Heart left ventricle (tissue), 16 donors: ENCODE results near the gene PSMF1. TPM values are rescaled to one million over a fixed set of nuclear protein-coding genes. Genes with fewer than 3 reads are reported as not detected.

Source experiments
- ATAC-seq, 4 donors: fragments of 200-7000 bp; cut with Tn5 transposase; one replicate each; pipeline ENCODE4 v1.9.1; 2020 to 2022; ENCODE audit warnings: moderate library complexity in 4 of 4, mild to moderate bottlenecking in 3 of 4, moderate number of reproducible peaks in 1 of 4
- DNase-seq, 5 donors: peaks; one replicate each; pipeline ENCODE4 v3.0.0-alpha.2; 2020
- H3K27ac ChIP-seq, 12 donors: fragments of 200-600 bp; sonication (generic) in 4 of 12; one replicate each; pipeline versions ENCODE4 v1.5.0 to v1.8.0; 2016 to 2022; ENCODE audit warnings: mild to moderate bottlenecking in 2 of 12
- H3K27me3 ChIP-seq, 9 donors: fragments of 200-600 bp; sonication (generic) in 2 of 9; one replicate each; pipeline versions ENCODE4 v1.5.1 to v1.8.0; 2016 to 2022; ENCODE audit warnings: mild to moderate bottlenecking in 3 of 9
- H3K36me3 ChIP-seq, 9 donors: fragments of 200-600 bp; sonication (generic) in 2 of 9; one replicate each; pipeline versions ENCODE4 v1.5.0 to v1.8.0; 2018 to 2022; ENCODE audit warnings: mild to moderate bottlenecking in 2 of 9
- H3K4me1 ChIP-seq, 12 donors: fragments of 200-600 bp; sonication (generic) in 4 of 12; one replicate each; pipeline versions ENCODE4 v1.5.0 to v1.8.0; 2016 to 2022; ENCODE audit warnings: mild to moderate bottlenecking in 3 of 12
- H3K4me3 ChIP-seq, 12 donors: fragments of 200-600 bp; sonication (generic) in 4 of 12; one replicate each; pipeline versions ENCODE4 v1.5.0 to v1.8.0; 2017 to 2022; ENCODE audit warnings: mild to moderate bottlenecking in 9 of 12, moderate library complexity in 4 of 12
- H3K9me3 ChIP-seq, 12 donors: fragments of 200-600 bp; sonication (generic) in 4 of 12; one replicate each; pipeline versions ENCODE4 v1.5.0 to v1.8.0; 2016 to 2022; ENCODE audit warnings: mild to moderate bottlenecking in 1 of 12
- POLR2A ChIP-seq, 2 donors: fragments of 450-650 bp; IDR thresholded peaks; one replicate each; pipeline ENCODE4 v1.6.1; 2017; ENCODE audit warnings: antibody characterized with exemption in 2 of 2, mild to moderate bottlenecking in 2 of 2, moderate library complexity in 2 of 2
- WGBS, 4 donors: extraction: QIAGEN DNeasy Blood & Tissue Kit in 2 of 4; methylation state at CpG; one replicate each; pipeline versions ENCODE4 v1.1.5 to v1.1.7; 2013 to 2018; 5-methylcytosine and 5-hydroxymethylcytosine counted together
- intact Hi-C, 10 donors: fragments of 100-400 bp; cut with DNase I; formaldehyde crosslinking; loops; one replicate each; pipeline versions ENCODE4 v1.11.1 to v1.14.2; 2022
- polyA plus RNA-seq, 2 donors: library from polyadenylated mRNA; stranded (reverse); fragments of 200-250 nt; gene quantifications; one replicate each; pipeline ENCODE4 v1.2.3, GENCODE V29; 2013
- total RNA-seq, 9 donors: library from RNA; depleted of rRNA in 2 of 9; stranded (reverse); fragments of >200 nt in 2 of 9; fragmentation: NEBNext Ultra II Directional in 3 of 9; extraction: Animal tissue kit (Norgen Biotek cat#: 25700) in 3 of 9; gene quantifications; one replicate each; pipeline versions ENCODE4 v1.1.0 to v1.2.4, GENCODE V29; 2016 to 2023
- TF ChIP-seq, protein P1 (sequence below), 12 donors: fragments of 200-600 bp; sonication (generic) in 4 of 12; IDR thresholded peaks; one replicate each; pipeline versions ENCODE4 v1.5.0 to v1.8.0; 2018 to 2022; ENCODE audit warnings: antibody characterized with exemption in 12 of 12, mild to moderate bottlenecking in 5 of 12
- donor health status: ischemic (EF 13 %, LVEDD 7.1; RV severe dilation, severe dysfunction).
- donor health status: healthy with polysubstance abuse.
- donor health status: DM: no; HTN: yes; CAD: no.
- donor health status: DM: no; HTN: no; CAD: no.
- donor health status: ischemic (EF 25% LVEDD 6.9; RV normal size, moderate dysfunction).
- donor health status: ischemic (EF 25% LVEDD 5.7; RV mildly dilated, moderate dysfunction).
- donor health status: healthy.
- donor health status: DM: yes; HTN: yes; CAD: no.
- donor health status: ischemic (EF 35%, LVEDD 5.7; RV mildly dilated, moderate dysfunction).
- donor health status: nonischemic (EF 11% LVEDD 7.7; RV severe dilation, severe dysfunction).
- donor health status: DM: yes; HTN: yes; CAD: no.
- donor health status: PGD.
- donor health status: ischemic (EF 29% LVEDD 5.4; RV normal size, mild dysfunction).
- donor health status: nonischemic (EF 23%, LVEDD 6.1; RV moderate dilation, normal function).

Gene PSMF1
- total and polyA plus RNA-seq, 11 donors: 24.6 to 184 (median 133) TPM

DNA sequence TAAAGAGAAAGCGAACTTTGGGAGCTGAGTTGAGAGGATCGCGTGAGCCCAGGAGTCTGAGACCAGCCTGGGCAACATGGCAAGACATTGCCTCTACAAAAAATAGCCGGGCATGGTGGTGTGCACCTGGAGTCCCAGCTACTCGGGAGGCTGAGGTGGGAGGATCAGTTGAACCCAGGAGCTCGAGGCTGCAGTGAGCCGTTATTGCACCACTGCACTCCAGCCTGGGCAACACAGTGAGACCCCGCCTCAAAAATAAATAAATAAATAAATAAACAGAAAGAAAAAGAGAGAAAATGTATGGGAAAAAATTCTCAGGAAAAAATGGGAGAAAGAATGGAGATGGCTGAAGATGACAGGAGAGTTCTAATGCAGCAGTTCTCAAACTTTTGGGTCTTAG, 87.4 kb downstream of the PSMF1 start:
- Histone ChIP-seq H3K27ac (peak overlapping the region in 5 of 12 donors; percentile 3 to 61 (median 39)), H3K9me3 (no peaks in the 10 kb centered on the region), H3K4me3 (no peak overlapping the region), H3K4me1 (peaks cover 0 to 17% (median 0%) of the 10 kb centered on the region in 12 donors), H3K27me3 (no peaks in the 10 kb centered on the region), H3K36me3 (no peaks in the 10 kb centered on the region)
- DNase-seq (no peak), ATAC-seq (no peak)
- WGBS, 4 donors: 93 to 95% (median 94%) methylated on average over 8 of the region's 8 CpGs
- intact Hi-C loops: loop anchor here in 2 of 10 donors (10.0 kb wide), 2 partner anchors 101 to 241 kb away; no protein-coding TSS in a partner anchor
- TF ChIP-seq POLR2A (IDR thresholded peaks at IDR 0.05): no peak
- TF ChIP-seq, protein P1, sequence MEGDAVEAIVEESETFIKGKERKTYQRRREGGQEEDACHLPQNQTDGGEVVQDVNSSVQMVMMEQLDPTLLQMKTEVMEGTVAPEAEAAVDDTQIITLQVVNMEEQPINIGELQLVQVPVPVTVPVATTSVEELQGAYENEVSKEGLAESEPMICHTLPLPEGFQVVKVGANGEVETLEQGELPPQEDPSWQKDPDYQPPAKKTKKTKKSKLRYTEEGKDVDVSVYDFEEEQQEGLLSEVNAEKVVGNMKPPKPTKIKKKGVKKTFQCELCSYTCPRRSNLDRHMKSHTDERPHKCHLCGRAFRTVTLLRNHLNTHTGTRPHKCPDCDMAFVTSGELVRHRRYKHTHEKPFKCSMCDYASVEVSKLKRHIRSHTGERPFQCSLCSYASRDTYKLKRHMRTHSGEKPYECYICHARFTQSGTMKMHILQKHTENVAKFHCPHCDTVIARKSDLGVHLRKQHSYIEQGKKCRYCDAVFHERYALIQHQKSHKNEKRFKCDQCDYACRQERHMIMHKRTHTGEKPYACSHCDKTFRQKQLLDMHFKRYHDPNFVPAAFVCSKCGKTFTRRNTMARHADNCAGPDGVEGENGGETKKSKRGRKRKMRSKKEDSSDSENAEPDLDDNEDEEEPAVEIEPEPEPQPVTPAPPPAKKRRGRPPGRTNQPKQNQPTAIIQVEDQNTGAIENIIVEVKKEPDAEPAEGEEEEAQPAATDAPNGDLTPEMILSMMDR (IDR thresholded peaks at IDR 0.05): no peak

DNA sequence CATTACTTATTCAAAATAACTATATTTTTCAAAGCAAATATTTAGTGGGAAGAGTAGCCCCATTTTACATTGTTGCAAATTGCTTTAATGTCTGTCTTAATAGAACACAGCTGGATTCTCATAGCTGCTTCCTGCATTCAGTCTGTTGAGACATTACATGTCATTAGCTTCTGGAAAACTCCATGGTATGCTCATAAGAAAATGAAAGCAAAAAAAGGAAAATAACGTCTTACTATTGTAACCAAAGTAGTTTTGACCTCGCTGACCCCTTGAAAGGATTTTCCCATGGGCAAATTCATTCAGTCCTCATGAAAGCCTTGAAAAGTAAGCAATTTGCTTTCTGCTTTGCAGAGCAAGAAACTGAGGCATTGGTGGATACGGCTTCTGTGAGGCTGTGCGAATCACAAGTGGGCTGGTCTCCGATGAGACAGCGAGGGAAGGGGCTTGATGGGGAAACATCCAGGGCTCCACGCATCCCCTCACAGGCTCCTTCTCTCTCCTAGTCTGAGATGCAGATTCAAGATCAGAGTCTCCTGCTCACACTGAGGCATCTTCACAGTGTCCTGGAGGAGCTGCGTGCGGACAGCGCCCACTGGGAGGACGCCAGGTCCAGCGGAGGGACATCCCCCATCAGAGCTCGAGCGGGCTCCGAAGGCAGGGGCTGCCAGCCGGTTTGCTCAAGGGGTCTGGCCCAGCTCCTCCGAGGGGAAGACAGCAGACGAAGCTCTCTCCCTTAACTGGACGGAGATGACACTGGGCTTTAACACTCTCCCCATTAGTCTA, 88.2 kb downstream of the PSMF1 start:
- TF ChIP-seq POLR2A (IDR thresholded peaks at IDR 0.05): no peak
- TF ChIP-seq, protein P1 (IDR thresholded peaks at IDR 0.05): no peak
- Histone ChIP-seq H3K27ac (peak overlapping the region in 7 of 12 donors; percentile 2 to 61 (median 24)), H3K36me3 (no peaks in the 10 kb centered on the region), H3K27me3 (no peaks in the 10 kb centered on the region), H3K9me3 (no peaks in the 10 kb centered on the region), H3K4me3 (peak overlapping the region in 6 of 12 donors; percentile 8 to 30 (median 12)), H3K4me1 (peaks cover 0 to 17% (median 0%) of the 10 kb centered on the region in 12 donors)
- no peak for ATAC-seq
- 59 to 84% (median 73%) methylated on average over 9 to 19 of the region's 19 CpGs for WGBS, 4 donors
- DNase-seq: peak in 1 of 5 donors; percentile 71
- intact Hi-C loops: loop anchor here in 2 of 10 donors (10.0 kb wide), 2 partner anchors 102 to 242 kb away; no protein-coding TSS in a partner anchor

DNA sequence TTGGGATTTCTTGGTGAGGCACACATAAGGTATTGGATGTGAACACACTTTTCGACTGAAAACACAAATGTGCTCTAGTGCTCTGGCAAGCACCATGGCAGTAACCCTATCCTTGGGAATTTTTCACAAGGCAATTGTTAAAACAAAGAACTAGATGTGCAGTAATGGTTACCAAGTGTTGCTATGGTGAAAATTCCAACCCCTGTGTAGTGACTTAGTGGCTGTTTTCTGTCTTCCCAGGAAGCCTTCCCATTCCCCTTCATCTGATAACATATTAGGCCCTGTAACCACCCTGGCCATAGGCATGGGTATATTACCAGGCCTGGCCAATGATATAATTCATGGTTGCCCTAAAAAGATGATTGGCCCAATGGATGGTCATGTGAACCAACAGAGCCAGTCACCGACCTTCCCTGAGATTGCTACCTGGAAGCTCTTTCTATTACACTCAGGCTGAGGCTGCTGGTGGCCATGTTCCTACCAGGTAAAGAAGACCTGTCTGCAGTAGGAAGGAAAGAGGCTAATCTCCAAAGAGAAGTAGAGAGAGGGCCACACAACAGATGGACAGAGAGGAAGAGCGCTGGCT, 89.0 kb downstream of the PSMF1 start:
- Histone ChIP-seq H3K4me1 (peaks cover 0 to 17% (median 0%) of the 10 kb centered on the region in 12 donors), H3K27ac (peak overlapping the region in 2 of 12 donors; percentile 6 to 46), H3K27me3 (no peaks in the 10 kb centered on the region), H3K4me3 (no peak overlapping the region), H3K36me3 (no peaks in the 10 kb centered on the region), H3K9me3 (no peaks in the 10 kb centered on the region)
- intact Hi-C loops: loop anchor here in 2 of 10 donors (10.0 kb wide), 2 partner anchors 103 to 243 kb away; no protein-coding TSS in a partner anchor
- ATAC-seq (no peak), DNase-seq (no peak)
- WGBS, 4 donors: 76 to 95% (median 89%) methylated on average over 3 of the region's 3 CpGs
- no peak for TF ChIP-seq POLR2A (IDR thresholded peaks at IDR 0.05)
- TF ChIP-seq, protein P1 (IDR thresholded peaks at IDR 0.05): no peak
